ENCODE results near the gene INSIG1. TPM values are rescaled to one million over a fixed set of nuclear protein-coding genes. Genes with fewer than 3 reads are reported as not detected.

INSIG1 gene
- total and polyA plus RNA-seq, 12 donors = 5.9 to 16.3 (median 12.1) TPM

- Histone ChIP-seq H3K4me1 (peaks cover 0 to 49% (median 0%) of the 10 kb centered on the region in 9 donors), H3K36me3 (no peaks in the 10 kb centered on the region), H3K27ac (no peak overlapping the region), H3K4me3 (no peak overlapping the region), H3K9me3 (no peaks in the 10 kb centered on the region), H3K27me3 (peaks cover 0 to 37% (median 22%) of the 10 kb centered on the region in 7 donors)
- WGBS, 2 donors = 50 to 73% methylated on average over 2 of the region's 2 CpGs
- DNase-seq (no peak), ATAC-seq (no peak)
- no peak for TF ChIP-seq CTCF (IDR thresholded peaks at IDR 0.05)
- intact Hi-C loops (cut with DNase I) = loop anchor here in 1 of 10 donors (1.0 to 5.0 kb wide), 2 partner anchors 12 to 56 kb away; no protein-coding TSS in a partner anchor
These were observed 14.0 kb upstream of the INSIG1 start for GRCh38 chr7:155283565-155284194.

- H3K27me3 ChIP-seq = peaks cover 0 to 32% (median 16%) of the 10 kb centered on the region in 7 donors
- 77 to 82% methylated on average over 10 of the region's 10 CpGs for WGBS, 2 donors
These were observed 13.0 kb upstream of the INSIG1 start for GRCh38 chr7:155284496-155285274.

GRCh38 chr7:155285423-155285822 is 12.3 kb upstream of the INSIG1 start:
- H3K4me1 ChIP-seq = peaks cover 0 to 47% (median 0%) of the 10 kb centered on the region in 9 donors
- WGBS, 2 donors = 92 to 94% methylated on average over 7 of the region's 7 CpGs
- H3K9me3 ChIP-seq = no peaks in the 10 kb centered on the region
- ATAC-seq (no peak), DNase-seq (no peak)
- no peak for TF ChIP-seq CTCF (IDR thresholded peaks at IDR 0.05)
- H3K4me3 ChIP-seq = no peak overlapping the region
- peaks cover 0 to 29% (median 11%) of the 10 kb centered on the region in 7 donors for H3K27me3 ChIP-seq
- no peak overlapping the region for H3K27ac ChIP-seq
- H3K36me3 ChIP-seq = no peaks in the 10 kb centered on the region
- intact Hi-C loops (cut with DNase I) = no loop called here

More at GRCh38 chr7:155284496-155285274, 13.0 kb upstream of the INSIG1 start:
- ATAC-seq (no peak), DNase-seq (no peak)
- Histone ChIP-seq H3K9me3 (no peaks in the 10 kb centered on the region), H3K4me3 (no peak overlapping the region), H3K27ac (no peak overlapping the region), H3K36me3 (no peaks in the 10 kb centered on the region), H3K4me1 (peaks cover 0 to 49% (median 0%) of the 10 kb centered on the region in 9 donors)
- intact Hi-C loops (cut with DNase I) = loop anchor here in 1 of 10 donors (1.0 to 5.0 kb wide), 2 partner anchors 13 to 57 kb away; no protein-coding TSS in a partner anchor
- TF ChIP-seq CTCF (IDR thresholded peaks at IDR 0.05) = no peak

GRCh38 chr7:155285833-155286232 is 11.8 kb upstream of the INSIG1 start:
- no peaks in the 10 kb centered on the region for H3K36me3 ChIP-seq
- H3K4me1 ChIP-seq = peaks cover 0 to 45% (median 0%) of the 10 kb centered on the region in 9 donors
- 72 to 73% methylated on average over 11 of the region's 11 CpGs for WGBS, 2 donors
- no peaks in the 10 kb centered on the region for H3K9me3 ChIP-seq
- intact Hi-C loops (cut with DNase I) = no loop called here
- DNase-seq = no peak
- H3K27me3 ChIP-seq = peaks cover 0 to 24% (median 10%) of the 10 kb centered on the region in 7 donors
- ATAC-seq = no peak
- TF ChIP-seq CTCF (IDR thresholded peaks at IDR 0.05) = no peak
- H3K27ac ChIP-seq = no peak overlapping the region
- no peak overlapping the region for H3K4me3 ChIP-seq
